ENCODE data around the gene IPPK.
A peak's percentile ranks its signal among the peaks of the same experiment; 100 is the strongest.

The IPPK gene, protein sequence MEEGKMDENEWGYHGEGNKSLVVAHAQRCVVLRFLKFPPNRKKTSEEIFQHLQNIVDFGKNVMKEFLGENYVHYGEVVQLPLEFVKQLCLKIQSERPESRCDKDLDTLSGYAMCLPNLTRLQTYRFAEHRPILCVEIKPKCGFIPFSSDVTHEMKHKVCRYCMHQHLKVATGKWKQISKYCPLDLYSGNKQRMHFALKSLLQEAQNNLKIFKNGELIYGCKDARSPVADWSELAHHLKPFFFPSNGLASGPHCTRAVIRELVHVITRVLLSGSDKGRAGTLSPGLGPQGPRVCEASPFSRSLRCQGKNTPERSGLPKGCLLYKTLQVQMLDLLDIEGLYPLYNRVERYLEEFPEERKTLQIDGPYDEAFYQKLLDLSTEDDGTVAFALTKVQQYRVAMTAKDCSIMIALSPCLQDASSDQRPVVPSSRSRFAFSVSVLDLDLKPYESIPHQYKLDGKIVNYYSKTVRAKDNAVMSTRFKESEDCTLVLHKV

DNA sequence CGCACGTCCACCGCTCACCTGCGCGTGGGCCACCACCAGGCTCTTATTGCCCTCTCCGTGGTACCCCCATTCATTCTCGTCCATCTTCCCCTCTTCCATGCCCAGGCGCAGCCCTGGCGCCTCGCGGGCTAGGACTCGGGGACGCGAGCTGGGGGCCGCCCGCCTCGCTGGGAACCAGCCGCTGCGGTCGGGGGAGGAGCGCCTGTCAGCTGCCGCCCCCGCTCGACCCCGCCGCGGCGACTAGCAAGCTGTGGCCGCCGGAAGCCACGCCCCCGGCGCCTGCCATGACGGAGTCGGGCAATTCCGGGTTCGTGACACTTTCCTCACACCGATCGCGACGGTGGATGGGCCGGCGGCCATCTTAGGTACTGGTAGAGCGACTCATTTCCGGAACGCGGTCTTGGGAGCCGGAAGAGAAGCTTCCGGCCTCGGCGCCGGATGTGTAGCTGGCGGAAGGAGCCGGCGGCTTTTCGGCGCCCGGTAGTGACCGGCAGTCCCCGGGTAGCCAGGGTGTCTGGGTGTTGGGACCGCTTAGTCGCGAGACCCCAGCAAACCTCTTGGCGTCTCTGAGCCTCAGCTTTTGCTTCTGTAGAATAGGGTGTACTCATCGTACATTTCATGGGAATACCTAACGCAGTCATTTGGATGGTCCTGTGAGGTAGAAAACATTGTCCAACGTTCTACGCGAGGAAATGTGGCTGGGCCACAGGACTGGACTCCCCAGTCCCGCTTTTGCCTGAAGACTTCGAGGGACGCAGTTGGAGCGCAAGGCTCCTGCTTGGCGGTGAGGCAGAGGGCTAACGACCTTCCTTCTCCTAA is at the start of gene IPPK:
Gene IPPK (minus strand): TSS at position 242 of the 819 bp plus-strand sequence. CDS start 143 bp downstream, at position 99.
- peak; percentile 97 for DNase-seq

DNA sequence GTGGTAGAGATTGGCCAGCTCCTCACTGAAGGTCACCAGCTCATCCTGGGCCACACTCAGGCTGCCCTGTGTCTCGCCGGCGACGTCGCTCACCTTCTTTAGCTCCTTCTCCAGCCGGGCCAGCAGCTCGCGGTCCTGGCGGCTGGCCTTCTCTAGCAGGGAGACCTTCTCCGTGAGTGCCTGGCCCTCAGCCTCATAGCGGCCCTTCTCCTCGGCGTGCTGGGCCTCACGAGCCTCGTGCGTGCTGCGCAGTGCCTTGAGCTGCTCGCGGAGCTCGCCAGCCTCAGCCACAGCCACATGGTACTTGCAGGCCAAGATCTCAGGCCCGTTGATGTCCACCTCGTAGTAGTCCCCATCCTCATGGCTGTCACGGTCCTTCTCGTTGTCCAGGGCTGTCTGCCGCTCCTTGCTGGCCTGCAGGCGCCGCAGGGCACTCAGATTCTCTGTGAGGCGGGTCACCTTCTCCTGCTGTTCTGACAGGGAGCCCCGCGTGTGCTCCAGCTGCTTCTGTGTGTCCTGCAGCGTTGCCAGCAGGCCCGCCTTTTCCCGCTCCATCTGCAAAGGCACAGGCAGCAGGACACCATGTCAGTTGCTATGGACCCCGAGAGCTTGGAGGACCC is 49.2 kb upstream of the IPPK start:
- DNase-seq, result no peak

DNA sequence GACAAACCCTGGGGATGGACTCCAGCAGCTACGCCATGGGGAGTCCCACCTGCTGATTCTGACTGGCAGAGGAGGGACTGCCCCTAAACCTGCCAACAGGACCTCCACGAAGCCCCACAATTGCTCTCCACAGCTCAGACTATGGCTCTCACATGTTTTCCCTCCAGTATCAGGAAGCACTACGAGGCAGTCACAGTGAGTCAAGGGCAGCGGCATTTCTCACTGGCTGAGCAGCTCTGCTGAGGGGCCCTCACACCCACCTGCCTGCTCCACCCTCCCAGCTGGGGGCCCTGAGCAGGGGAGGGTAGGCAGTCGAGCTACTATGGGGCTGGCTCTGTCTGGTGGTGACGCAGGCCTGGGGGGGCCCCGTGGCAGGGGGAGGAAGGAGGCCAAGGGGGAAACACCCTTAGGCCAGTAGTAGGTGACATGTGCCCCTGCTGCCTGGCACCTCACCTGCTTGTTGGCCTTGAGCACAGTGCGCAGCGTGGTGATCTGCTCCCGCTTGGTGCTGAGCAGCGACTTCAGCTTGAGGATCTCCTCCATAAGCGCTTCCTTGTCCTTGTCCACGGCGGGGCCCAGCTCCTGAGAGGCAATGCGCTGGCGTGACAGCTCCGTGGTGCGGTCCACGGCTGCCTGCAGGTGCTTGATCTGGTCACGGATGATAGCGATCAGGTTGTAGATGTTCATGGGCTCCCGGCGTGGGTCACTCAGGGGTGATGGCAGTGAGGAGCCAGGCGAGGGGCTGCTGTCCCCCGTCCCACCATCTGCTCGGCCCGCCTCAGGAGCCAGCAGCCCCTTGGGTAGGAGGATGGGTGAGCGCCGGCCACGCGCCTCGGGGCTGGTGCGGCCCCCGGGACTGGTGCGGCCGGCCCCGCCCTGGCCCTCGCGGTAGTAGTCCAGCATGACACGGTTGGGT is 48.4 kb upstream of the IPPK start:
- DNase-seq, result no peak

DNA sequence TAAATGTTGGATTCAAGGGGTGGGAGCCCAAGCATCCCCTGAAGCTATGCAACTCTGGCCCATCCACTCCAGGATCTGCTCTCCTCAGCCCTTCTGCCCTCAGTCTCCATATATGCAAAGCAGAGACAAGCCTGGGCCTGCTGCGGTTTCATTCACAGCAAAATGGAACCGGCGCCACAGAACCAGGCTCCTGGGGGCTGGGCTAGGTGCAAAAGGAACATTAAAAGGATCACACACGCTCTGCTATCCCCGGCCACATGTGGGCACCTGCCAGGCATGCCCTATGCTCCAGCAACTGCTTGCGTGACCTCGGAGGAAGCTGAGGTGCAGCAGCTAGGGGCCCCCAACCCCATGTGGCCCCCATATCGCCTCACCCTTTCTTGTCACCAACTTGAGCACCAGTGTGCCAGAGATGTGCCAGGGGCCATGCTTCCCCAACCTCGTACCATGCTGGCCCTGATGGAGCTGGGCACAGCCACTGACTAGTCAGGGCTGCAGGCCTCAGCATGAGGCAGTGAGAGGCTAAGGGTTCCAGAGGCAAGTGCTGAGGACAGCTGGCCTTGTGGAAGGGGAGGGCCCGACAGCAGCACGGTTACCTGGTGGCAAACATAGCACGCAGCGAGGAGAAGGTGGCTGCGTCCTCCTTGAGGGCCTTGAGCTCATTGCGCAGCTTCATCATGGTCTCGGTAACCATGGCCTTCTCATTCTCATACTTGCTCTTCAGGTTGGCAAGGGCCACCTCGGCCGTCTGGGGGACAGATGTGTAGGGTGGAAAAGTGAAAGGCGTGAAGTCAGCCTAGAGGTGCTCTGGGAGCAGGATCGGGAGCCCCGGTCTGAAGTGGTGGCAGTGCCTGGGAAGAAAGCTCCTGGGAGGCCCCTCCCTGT is 47.5 kb upstream of the IPPK start:
- no peak for DNase-seq

DNA sequence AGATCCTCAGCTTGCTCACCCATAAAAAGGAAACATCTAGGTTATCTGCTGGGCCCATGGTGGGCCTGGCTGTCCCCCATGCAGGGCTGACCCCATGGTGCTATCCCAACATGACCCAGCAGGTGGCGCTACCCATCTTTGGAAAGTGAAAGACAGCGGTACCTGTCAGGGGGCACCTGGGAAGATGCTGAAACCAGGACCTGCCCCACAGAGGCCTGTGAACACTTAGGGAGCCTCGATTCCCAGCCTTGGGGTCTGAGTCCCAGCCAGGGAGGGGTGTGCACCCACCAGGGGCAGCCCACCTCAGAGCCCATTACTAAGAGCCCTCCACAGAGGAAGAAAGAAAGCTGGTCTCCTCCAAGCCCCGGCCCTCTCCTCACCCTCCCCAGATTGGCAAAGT is 46.6 kb upstream of the IPPK start:
- DNase-seq, result peak; percentile 87

DNA sequence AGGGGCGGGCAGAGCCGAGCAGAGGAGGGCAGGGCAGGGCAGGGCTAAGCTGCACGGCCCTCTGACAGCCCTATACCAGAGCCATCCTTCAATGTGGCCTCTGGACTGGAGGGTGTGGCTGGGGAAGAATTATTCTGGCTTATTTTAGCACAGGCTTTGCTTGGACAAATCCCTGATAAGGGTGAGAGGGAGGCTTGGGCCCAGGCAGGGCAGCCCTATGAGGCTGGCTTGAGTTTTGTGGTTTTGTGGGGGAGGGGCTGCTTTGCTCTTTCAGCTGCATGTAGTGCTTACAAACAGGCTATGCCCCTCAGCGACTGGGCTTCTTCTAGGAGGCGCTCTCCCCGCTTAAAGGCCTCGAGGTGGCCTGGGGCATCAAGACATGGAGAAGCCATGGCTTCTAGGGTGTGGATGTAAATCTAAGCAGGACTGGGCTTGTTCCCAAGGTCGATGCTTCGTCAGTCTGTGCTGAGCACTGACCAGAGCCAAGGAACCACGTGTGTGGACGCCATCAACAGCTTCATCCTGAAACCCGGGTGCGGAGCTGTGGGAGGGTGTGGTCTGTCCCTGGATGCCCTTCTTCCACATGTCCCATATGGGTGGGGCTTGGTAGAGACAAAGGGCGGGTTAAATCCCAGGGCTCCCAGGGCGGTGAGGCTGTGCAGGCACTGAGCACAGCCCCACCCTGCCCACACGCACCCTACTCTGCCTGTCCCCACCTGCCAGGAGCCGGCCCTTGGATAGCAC is 45.7 kb upstream of the IPPK start:
- no peak for DNase-seq

DNA sequence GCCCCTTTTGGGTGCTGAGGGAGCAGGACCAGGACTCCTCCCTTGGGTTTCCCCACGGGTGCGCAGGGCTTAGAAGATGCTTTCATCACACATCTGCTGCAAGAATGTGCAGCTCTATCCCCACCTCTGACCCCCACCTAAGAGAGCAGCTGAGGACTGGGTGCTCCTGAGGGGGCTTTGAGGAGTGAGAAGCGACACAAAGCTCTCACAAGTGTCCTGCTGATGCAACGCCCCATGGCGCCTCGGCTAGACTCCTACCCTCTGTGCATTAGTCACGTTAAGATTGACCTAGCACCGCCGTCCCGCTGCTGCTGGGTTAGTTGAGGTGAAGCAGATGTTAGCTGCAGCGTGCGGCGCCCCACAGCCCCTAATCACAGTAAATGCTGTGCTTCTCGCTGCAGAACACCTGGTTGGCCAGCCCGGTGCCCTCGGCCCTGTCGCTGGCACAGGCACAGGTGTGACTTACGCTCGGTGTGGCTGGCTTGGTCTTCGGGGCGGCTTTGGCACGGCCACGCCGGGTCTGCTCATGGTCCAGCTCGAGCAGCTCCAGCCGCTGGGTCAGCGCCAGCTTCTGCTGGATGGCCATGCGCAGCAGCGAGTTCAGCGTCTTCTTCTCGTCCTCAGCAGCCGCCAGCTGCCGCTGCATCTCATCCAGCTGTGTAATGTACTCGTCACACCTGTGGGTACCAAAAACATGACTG is 45.0 kb upstream of the IPPK start:
- DNase-seq, result no peak

DNA sequence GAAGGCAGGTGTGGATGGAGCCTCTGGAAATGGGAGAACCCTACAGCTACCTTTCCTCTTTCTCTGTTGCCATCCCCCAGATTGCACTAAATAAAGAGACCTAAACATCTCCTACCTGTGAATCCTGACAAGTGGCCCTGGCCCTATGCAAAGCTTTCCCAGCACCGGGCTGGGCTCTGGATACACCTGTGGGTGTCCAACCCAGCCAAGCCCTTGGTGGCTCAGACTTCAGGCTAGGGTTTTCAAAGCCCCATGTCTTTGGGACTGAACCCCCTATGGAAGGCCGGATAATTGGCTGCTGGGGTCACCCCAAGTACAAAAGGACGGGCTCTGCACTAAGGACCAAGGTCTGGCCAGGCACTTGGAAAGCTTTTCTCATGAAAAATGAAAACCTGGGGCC is 44.1 kb upstream of the IPPK start:
- no peak for DNase-seq

DNA sequence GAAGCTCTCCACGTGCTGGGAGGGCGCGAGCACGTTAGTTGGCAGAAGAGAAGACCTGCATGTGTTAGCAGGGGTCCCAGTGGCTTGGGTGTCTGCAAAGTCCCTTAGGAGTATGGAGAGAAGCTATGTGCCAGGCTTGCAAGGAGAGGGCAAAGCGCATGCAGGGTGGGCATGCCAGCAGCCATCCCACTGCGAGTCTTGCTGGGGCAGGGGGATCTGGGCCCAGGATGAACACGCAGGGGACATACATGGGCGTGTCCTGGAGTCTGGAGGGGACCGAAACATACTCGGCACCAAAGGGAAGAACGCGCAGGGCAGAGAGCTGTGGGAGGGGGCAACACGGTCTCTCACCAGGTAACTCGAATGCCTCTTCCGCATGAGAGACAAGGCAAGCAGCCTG is 43.6 kb upstream of the IPPK start:
- DNase-seq, result no peak

DNA sequence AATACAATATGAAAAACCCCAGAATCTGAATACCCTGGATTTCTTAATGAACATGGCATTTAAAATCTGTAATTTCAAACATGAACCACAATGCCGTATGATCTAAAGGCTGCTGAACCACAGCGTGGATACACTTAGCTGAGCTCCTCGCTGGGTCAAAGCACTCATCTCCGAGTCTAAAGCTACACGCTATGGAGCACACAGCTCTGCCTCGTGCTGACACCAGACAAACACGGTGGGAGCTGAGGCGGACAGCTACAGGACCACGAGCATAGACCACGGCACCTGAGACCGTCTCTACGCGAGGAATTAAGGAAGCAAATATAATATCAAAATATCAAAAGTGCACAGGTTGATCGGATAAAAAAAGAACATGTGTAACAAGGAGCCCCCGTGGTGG is 42.8 kb upstream of the IPPK start:
- no peak for DNase-seq

DNA sequence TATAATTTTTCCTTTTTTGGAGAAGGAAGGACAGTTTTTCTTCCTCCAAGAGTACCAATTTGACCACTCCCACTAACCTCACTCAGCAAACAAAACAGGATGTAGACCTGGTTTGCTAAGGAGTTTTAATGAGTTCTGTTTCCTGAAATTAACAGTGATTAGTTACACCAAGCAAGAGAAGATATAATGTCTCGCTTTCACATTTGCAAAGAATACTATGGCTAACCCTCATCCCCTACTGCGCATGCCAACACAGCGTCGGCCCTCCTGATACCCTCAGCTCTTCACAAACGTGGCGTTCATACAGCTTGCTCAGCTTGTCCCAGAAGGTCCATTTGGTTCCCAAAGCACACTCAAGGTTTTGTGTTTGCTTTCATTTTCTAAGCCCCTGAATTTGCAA is 41.9 kb upstream of the IPPK start:
- DNase-seq, result no peak

DNA sequence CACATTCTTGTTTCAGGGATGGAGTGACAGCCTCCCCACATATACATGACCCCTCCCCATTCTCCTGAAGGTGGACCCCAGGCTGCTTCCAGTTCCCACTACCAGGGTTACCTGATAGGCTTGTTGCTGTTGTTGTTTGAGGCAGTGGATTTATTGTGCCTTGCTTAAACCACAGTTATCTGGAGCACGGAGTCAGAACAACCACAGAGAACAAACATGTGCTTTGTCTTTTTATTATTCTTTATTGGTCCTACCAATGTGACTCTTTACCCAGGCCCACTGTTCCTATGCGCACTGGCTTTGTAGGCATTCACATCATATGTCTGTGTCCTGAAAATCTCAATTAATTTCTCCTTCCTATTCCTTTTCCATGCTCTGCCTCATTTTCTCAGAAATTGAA is 41.2 kb upstream of the IPPK start:
- no peak for DNase-seq

DNA sequence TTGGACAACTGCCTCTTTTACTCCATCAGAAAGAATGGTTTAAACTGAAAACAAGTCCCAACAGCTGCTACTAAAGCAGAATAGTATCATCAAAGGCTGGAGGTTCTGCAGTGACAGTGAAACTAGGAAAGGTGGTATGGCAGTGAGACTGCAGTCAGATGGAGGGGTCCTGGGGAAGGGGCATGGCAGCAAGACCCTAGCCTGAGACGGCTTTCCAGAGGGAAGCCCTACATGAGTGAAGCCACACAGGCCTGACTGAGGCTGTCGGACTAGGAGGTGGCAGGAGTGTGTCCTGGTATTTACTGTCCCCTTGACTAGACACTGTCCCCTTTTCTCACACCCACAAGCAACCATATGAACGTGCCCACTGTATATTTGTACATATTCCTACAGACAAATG is 40.4 kb upstream of the IPPK start:
- no peak for DNase-seq

DNA sequence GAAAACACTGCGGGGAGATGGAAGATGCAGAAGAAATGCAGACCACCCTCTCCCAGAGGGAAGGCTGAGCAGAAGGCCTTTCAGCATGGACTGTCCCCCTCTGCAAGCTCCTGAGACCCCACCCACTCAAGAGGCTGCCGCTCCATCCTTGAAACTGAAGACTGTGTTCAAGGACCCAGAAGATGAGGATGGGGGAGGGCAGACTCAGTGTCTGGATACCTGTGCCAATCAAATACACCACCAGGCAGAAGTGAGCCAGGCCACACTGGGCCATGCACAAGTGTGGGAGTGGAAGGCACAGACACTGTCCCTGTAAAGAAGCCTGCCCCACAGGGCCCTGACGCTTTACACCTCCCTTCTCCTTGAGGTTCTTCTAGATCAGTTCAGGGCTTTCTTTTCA is 40.0 kb upstream of the IPPK start:
- DNase-seq, result no peak

DNA sequence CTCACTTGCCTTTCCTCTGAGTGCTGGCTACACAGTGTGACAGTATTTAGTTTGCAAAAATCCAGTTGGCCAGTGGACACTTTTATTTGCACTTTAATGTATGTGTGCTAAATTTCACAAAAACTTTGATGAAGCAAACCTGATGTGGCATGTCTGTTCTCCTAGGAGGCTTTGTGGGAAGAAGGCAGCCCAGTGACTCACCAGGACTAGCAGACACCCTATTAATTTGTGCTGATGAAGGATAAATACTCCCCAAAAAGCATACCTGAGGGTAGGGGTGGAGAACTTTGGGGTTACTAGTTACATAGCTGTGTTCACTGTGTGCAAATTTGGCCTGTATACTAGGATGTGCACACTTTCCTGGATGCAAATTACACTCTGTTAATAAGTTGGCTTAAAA is 39.3 kb upstream of the IPPK start:
- no peak for DNase-seq

DNA sequence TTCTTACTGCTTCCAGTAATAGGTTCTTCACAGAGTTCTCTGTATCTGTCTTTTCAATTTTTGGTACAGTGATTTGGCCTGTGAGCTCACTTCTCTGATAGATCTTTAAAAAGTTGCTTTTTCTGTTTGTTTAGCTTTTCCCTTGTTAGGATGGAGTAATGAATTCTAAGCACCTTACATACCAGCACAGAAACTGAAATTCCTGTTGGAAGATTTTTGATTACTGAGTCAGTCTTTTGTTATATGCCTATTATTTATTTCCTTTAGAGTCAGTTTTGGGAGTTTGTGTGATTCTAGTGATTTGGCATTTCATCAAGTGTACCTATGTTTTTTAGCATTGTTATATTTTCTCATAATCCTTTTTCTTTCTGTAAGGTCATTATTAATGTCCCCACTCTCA is 37.6 kb upstream of the IPPK start:
- DNase-seq, result no peak

DNA sequence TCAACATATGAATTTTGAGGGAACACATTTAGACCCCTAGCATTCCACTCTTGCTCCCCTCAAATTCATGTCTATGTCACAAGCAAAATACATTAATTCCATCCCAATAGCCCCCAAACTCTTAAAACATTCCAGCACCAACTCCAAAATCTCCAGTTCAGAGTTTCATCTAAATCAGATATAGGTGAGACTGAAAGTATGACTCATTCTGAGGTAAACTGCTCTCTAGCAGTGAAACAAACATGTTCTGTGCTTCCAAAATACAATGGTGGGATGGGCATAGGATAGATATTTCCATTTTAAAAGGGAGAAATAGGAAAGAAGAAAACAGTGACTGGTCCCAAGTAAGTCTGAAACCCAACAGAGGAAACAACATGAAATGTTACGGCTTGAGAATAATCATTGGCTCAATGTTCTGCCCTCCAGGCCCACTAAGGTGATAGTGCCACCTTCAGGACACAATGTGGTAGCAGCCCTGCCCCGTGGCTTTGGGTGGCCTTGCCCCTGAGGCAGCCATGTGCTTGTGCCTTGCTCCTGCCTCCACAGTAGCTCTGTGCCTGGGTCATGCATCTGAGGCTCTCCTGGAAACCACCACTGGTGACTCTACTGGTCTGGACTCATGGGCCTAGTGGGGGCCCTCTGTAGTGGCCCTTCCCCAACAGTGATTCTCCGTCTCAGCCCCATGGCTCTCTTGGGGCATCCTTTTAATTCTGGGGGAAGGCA is 36.4 kb upstream of the IPPK start:
- DNase-seq, result peak; percentile 29

DNA sequence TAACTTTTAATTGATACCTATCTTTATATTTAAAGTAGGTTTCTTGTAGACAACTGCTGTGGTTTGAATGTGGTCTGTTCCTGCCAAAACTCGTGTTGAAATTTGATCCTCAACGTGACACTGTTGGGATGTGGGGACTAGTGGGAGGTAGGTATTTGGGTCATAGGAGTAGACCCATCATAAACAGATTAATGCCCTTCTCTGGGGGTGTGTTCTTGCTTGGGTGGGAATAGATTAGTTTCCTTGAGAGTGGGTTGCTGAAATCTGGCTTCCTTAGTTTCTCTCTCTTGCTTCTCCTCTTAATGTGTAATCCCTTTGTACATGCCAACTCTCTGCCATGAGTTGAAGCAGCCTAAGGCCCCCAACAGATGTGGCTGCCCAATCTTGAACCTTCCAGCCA is 34.6 kb upstream of the IPPK start:
- no peak for DNase-seq

DNA sequence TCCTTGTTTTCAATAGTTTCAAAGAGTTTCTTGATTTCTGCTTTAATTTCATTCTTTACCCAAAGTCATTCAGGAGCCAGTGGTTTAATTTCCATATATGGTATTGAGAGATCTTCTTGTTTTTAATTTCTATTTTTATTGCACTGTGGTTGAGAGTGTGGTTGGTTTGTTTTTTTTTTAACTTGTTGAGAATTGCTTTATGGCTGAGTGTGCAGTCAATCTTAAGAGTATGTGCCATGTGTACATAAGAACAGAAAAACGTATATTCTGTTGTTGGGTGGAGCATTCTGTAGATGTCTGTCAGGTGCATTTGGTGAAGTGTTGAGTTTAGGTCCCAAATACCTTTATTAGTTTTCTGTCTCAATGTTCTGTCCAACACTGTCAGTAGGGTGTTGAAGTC is 26.7 kb upstream of the IPPK start:
- no peak for DNase-seq

Data from activated CD4-positive, alpha-beta T cell treated with anti-CD3 and anti-CD28 coated beads, Interleukin-2, amount 50 U/mL, for 1 hour (primary cell).